B cell (primary cell): ENCODE data around the gene MAP3K21.

ENCODE experiments used
- EZH2 ChIP-seq: IDR thresholded peaks from 2 replicates; pipeline ENCODE4 v1.6.1; 2012; ENCODE audit warnings: borderline replicate concordance, low read depth, mild to moderate bottlenecking, moderate library complexity, low read length; ENCODE audit not compliant: insufficient read depth, poor library complexity, severe bottlenecking
- TF ChIP-seq, protein P1 (sequence below): fragments of 200-600 bp; IDR thresholded peaks from one replicate; pipeline ENCODE4 v1.8.0; 2022; ENCODE audit warnings: antibody characterized with exemption, mild to moderate bottlenecking

DNA sequence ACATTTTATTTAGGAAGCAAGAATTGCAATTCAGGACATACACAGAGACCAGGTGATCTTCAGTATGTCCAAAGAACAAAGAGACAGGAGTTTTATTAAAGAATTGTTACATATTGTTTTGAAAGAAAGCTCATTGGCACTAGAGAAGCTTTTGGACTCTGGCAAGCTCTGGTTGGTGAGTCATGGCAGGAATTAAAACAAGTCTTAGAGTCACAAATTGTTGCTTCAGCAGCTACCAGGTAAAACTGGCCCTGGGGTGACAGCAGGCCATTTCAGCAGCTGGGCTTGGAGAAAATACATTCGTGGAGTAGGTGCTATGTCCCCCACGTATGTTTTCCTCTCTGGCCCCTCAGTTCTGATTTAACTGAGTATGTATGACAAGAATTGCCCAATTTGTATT lies 58.8 kb downstream of the MAP3K21 start:
- TF ChIP-seq, protein P1, sequence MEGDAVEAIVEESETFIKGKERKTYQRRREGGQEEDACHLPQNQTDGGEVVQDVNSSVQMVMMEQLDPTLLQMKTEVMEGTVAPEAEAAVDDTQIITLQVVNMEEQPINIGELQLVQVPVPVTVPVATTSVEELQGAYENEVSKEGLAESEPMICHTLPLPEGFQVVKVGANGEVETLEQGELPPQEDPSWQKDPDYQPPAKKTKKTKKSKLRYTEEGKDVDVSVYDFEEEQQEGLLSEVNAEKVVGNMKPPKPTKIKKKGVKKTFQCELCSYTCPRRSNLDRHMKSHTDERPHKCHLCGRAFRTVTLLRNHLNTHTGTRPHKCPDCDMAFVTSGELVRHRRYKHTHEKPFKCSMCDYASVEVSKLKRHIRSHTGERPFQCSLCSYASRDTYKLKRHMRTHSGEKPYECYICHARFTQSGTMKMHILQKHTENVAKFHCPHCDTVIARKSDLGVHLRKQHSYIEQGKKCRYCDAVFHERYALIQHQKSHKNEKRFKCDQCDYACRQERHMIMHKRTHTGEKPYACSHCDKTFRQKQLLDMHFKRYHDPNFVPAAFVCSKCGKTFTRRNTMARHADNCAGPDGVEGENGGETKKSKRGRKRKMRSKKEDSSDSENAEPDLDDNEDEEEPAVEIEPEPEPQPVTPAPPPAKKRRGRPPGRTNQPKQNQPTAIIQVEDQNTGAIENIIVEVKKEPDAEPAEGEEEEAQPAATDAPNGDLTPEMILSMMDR = no peak
- TF ChIP-seq EZH2 = no peak
